Effector memory CD8-positive, alpha-beta T cell (primary cell): Measurements from ENCODE around the gene PRUNE2.
A peak's percentile ranks its signal among the peaks of the same experiment; 100 is the strongest.

ENCODE experiments used
- ATAC-seq: fragments of 150-1000 bp; cut with Tn5 transposase; replicated peaks from 2 replicates; pipeline ENCODE4 v1.10.0; 2021; ENCODE audit warnings: mild to moderate bottlenecking, moderate library complexity
- DNase-seq, 3 experiments: peaks; one replicate each; pipeline ENCODE4 v3.0.0; 2021
- H3K27ac Mint-ChIP-seq, 2 donors: one replicate each; pipeline ENCODE4 v1.8.0; 2022; ENCODE audit warnings: mild to moderate bottlenecking in 2 of 2, mixed read lengths in 2 of 2, moderate library complexity in 2 of 2
- H3K27me3 Mint-ChIP-seq, 2 donors: one replicate each; pipeline ENCODE4 v1.8.0; 2022; ENCODE audit warnings: mixed read lengths in 2 of 2
- H3K36me3 Mint-ChIP-seq: one replicate; pipeline ENCODE4 v1.8.0; 2022; ENCODE audit warnings: mild to moderate bottlenecking, moderate library complexity, mixed read lengths; ENCODE audit not compliant: insufficient read depth
- H3K4me1 Mint-ChIP-seq, 2 donors: one replicate each; pipeline ENCODE4 v1.8.0; 2022; ENCODE audit warnings: low read depth in 2 of 2, mixed read lengths in 2 of 2
- H3K4me3 Mint-ChIP-seq, 2 donors: one replicate each; pipeline ENCODE4 v1.8.0; 2022; ENCODE audit warnings: mild to moderate bottlenecking in 2 of 2, mixed read lengths in 2 of 2, moderate library complexity in 2 of 2
- H3K9me3 Mint-ChIP-seq, 2 donors: one replicate each; pipeline ENCODE4 v1.8.0; 2022; ENCODE audit warnings: mixed read lengths in 2 of 2

PRUNE2 gene

GRCh38 chr9:76725885-76726284 lies 180.0 kb downstream of the PRUNE2 start:
- no peaks in the 10 kb centered on the region for H3K4me1 Mint-ChIP-seq

GRCh38 chr9:76725011-76725546 lies 180.8 kb downstream of the PRUNE2 start:
- Mint-ChIP-seq H3K9me3 (no peaks in the 10 kb centered on the region), H3K36me3 (no peaks in the 10 kb centered on the region), H3K4me3 (no peak overlapping the region), H3K4me1 (no peaks in the 10 kb centered on the region), H3K27me3 (peaks cover 26 to 27% of the 10 kb centered on the region in 2 donors), H3K27ac (no peak overlapping the region)
- DNase-seq (no peak), ATAC-seq (no peak)

More at GRCh38 chr9:76725885-76726284, 180.0 kb downstream of the PRUNE2 start:
- Mint-ChIP-seq H3K4me3 (no peak overlapping the region), H3K9me3 (no peaks in the 10 kb centered on the region), H3K27me3 (peaks cover 25 to 35% of the 10 kb centered on the region in 2 donors), H3K27ac (no peak overlapping the region), H3K36me3 (no peaks in the 10 kb centered on the region)
- DNase-seq (no peak), ATAC-seq (no peak)

- Mint-ChIP-seq H3K4me3 (no peak overlapping the region), H3K27me3 (peaks cover 3 to 31% of the 10 kb centered on the region in 2 donors), H3K4me1 (no peaks in the 10 kb centered on the region), H3K36me3 (no peaks in the 10 kb centered on the region), H3K27ac (no peak overlapping the region), H3K9me3 (no peaks in the 10 kb centered on the region)
- DNase-seq (no peak), ATAC-seq (no peak)
Observed at GRCh38 chr9:76720245-76720644, 185.7 kb downstream of the PRUNE2 start.

- ATAC-seq, result no peak
- no peak for DNase-seq
- Mint-ChIP-seq H3K4me3 (no peak overlapping the region), H3K27ac (no peak overlapping the region), H3K9me3 (no peaks in the 10 kb centered on the region), H3K36me3 (no peaks in the 10 kb centered on the region), H3K4me1 (no peaks in the 10 kb centered on the region), H3K27me3 (peaks cover 5 to 31% of the 10 kb centered on the region in 2 donors)
Observed at GRCh38 chr9:76718166-76718565, 187.7 kb downstream of the PRUNE2 start.

GRCh38 chr9:76717613-76718012 lies 188.3 kb downstream of the PRUNE2 start:
- Mint-ChIP-seq H3K36me3 (no peaks in the 10 kb centered on the region), H3K9me3 (no peaks in the 10 kb centered on the region), H3K4me3 (no peak overlapping the region), H3K27ac (no peak overlapping the region), H3K27me3 (peaks cover 11 to 31% of the 10 kb centered on the region in 2 donors), H3K4me1 (no peaks in the 10 kb centered on the region)
- ATAC-seq (no peak), DNase-seq (no peak)

GRCh38 chr9:76717176-76717575 lies 188.7 kb downstream of the PRUNE2 start:
- no peak overlapping the region for H3K4me3 Mint-ChIP-seq

GRCh38 chr9:76716085-76716672 lies 189.7 kb downstream of the PRUNE2 start:
- Mint-ChIP-seq H3K27ac (no peak overlapping the region), H3K27me3 (peaks cover 25 to 31% of the 10 kb centered on the region in 2 donors), H3K4me1 (no peaks in the 10 kb centered on the region), H3K9me3 (no peaks in the 10 kb centered on the region), H3K36me3 (no peaks in the 10 kb centered on the region), H3K4me3 (no peak overlapping the region)
- DNase-seq, result no peak
- ATAC-seq, result no peak

More at GRCh38 chr9:76717176-76717575, 188.7 kb downstream of the PRUNE2 start:
- no peak for ATAC-seq
- DNase-seq, result no peak
- Mint-ChIP-seq H3K27me3 (peaks cover 15 to 31% of the 10 kb centered on the region in 2 donors), H3K27ac (no peak overlapping the region), H3K9me3 (no peaks in the 10 kb centered on the region), H3K36me3 (no peaks in the 10 kb centered on the region), H3K4me1 (no peaks in the 10 kb centered on the region)

- DNase-seq (no peak), ATAC-seq (no peak)
- Mint-ChIP-seq H3K36me3 (no peaks in the 10 kb centered on the region), H3K4me1 (no peaks in the 10 kb centered on the region), H3K4me3 (no peak overlapping the region), H3K27ac (no peak overlapping the region), H3K27me3 (peaks cover 43 to 52% of the 10 kb centered on the region in 2 donors), H3K9me3 (no peaks in the 10 kb centered on the region)
Observed at GRCh38 chr9:76713381-76713780, 192.5 kb downstream of the PRUNE2 start.

- Mint-ChIP-seq H3K4me1 (peaks cover 4 to 6% of the 10 kb centered on the region in 2 donors), H3K9me3 (no peaks in the 10 kb centered on the region), H3K27me3 (peaks cover 48 to 89% of the 10 kb centered on the region in 2 donors), H3K27ac (no peak overlapping the region), H3K4me3 (no peak overlapping the region), H3K36me3 (no peaks in the 10 kb centered on the region)
- no peak for ATAC-seq
- no peak for DNase-seq
Observed at GRCh38 chr9:76709020-76709419, 196.9 kb downstream of the PRUNE2 start.

- Mint-ChIP-seq H3K27ac (no peak overlapping the region), H3K9me3 (no peaks in the 10 kb centered on the region), H3K4me1 (peaks cover 6% of the 10 kb centered on the region in 2 donors), H3K36me3 (no peaks in the 10 kb centered on the region), H3K27me3 (peaks cover 60 to 88% of the 10 kb centered on the region in 2 donors), H3K4me3 (no peak overlapping the region)
- DNase-seq (no peak), ATAC-seq (no peak)
Observed at GRCh38 chr9:76707510-76707909, 198.4 kb downstream of the PRUNE2 start.

- DNase-seq, result peak; percentile 11 to 19 (median 15)
- no peaks in the 10 kb centered on the region for H3K36me3 Mint-ChIP-seq
- H3K27ac Mint-ChIP-seq, result no peak overlapping the region
- no peak overlapping the region for H3K4me3 Mint-ChIP-seq
- H3K4me1 Mint-ChIP-seq, result peaks cover 6% of the 10 kb centered on the region in 2 donors
- peaks cover 52 to 67% of the 10 kb centered on the region in 2 donors for H3K27me3 Mint-ChIP-seq
- no peaks in the 10 kb centered on the region for H3K9me3 Mint-ChIP-seq
- ATAC-seq, result peak; percentile 43
Observed at GRCh38 chr9:76704593-76705204, 201.2 kb downstream of the PRUNE2 start.

GRCh38 chr9:76703270-76703669 lies 202.6 kb downstream of the PRUNE2 start:
- ATAC-seq (no peak), DNase-seq (no peak)
- Mint-ChIP-seq H3K27ac (no peak overlapping the region), H3K27me3 (peaks cover 44 to 53% of the 10 kb centered on the region in 2 donors), H3K4me1 (peaks cover 6% of the 10 kb centered on the region in 2 donors), H3K4me3 (no peak overlapping the region), H3K36me3 (no peaks in the 10 kb centered on the region), H3K9me3 (no peaks in the 10 kb centered on the region)

- Mint-ChIP-seq H3K9me3 (no peaks in the 10 kb centered on the region), H3K27me3 (peaks cover 40 to 46% of the 10 kb centered on the region in 2 donors), H3K4me3 (no peak overlapping the region), H3K36me3 (no peaks in the 10 kb centered on the region), H3K4me1 (peaks cover 6% of the 10 kb centered on the region in 2 donors), H3K27ac (no peak overlapping the region)
- ATAC-seq (no peak), DNase-seq (no peak)
Observed at GRCh38 chr9:76701441-76702039, 204.4 kb downstream of the PRUNE2 start.

- no peak overlapping the region for H3K27ac Mint-ChIP-seq
- DNase-seq (no peak), ATAC-seq (no peak)
- peaks cover 45 to 46% of the 10 kb centered on the region in 2 donors for H3K27me3 Mint-ChIP-seq
- no peaks in the 10 kb centered on the region for H3K36me3 Mint-ChIP-seq
- H3K4me1 Mint-ChIP-seq, result peaks cover 6% of the 10 kb centered on the region in 2 donors
- H3K4me3 Mint-ChIP-seq, result no peak overlapping the region
- H3K9me3 Mint-ChIP-seq, result no peaks in the 10 kb centered on the region
Observed at GRCh38 chr9:76700916-76701315, 205.0 kb downstream of the PRUNE2 start.
